ENCODE data around the gene OR4D2. TPM values are rescaled to one million over a fixed set of nuclear protein-coding genes. Genes with fewer than 3 reads are reported as not detected.

OR4D2 gene
- total and polyA plus RNA-seq, 5 donors = not detected

- Histone ChIP-seq H3K9me3 (ENCODE audit: control insufficient read depth, low read length) (no peaks in the 10 kb centered on the region), H3K4me1 (ENCODE audit: control insufficient read depth, insufficient read depth, low read length) (peaks cover 3% of the 10 kb centered on the region), H3K4me3 (ENCODE audit: low read length) (no peak overlapping the region), H3K27me3 (ENCODE audit: control insufficient read depth, insufficient read depth) (no peaks in the 10 kb centered on the region), H3K27ac (ENCODE audit: low read length) (no peak overlapping the region)
- intact Hi-C loops (cut with DNase I) = no loop called here
- DNase-seq = no peak
- no peak for ATAC-seq
Observed at GRCh38 chr17:58215685-58216084, 48.9 kb downstream of the OR4D2 start.

- Histone ChIP-seq H3K27me3 (ENCODE audit: control insufficient read depth, insufficient read depth) (no peaks in the 10 kb centered on the region), H3K4me1 (ENCODE audit: control insufficient read depth, insufficient read depth, low read length) (peaks cover 3% of the 10 kb centered on the region), H3K27ac (ENCODE audit: low read length) (no peak overlapping the region), H3K4me3 (ENCODE audit: low read length) (no peak overlapping the region), H3K9me3 (ENCODE audit: control insufficient read depth, low read length) (no peaks in the 10 kb centered on the region)
- ATAC-seq (no peak), DNase-seq (no peak)
- 86% methylated on average over 3 of the region's 3 CpGs for WGBS
- intact Hi-C loops (cut with DNase I) = no loop called here
Observed at GRCh38 chr17:58217766-58218165, 51.0 kb downstream of the OR4D2 start.

DNA sequence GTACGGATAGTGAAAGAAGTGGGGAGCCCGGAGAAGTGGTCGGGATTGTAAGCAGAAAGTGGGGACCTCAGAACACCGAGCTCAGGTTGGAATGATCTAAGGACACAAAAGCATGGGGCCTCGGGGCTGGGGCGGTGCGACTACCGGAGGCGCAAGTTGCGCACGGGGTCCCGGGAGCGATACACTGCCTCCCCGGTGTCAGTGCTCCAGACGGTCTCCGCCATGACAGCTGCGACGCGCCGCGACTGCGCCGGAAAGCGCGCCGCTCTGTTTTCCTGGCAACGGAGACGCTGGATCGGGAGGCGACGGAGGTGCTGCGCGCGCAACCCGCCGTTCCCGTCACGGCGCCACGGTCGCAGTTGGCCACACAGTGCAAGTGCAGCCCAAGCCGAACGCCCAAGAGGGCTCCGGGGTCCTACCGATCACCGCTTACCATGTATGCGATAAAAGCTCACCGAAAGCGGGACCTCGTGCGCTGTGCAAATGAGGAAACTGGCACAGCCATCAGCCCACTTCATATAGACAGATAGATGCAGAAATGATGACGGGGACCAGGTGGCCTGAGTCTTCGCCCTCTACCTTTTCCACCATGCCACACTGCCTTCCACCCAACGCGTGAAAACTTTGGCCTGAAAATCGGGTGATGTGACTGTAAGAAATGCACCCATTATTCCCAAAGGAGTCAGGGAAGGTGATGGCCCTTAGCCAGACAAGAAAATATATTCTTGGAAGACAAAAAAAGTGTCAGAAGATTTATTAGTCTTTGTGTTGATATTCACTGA is 52.4 kb downstream of the OR4D2 start, which contains the start of gene MKS1:
MKS1 (minus strand) TSS at position 249 of the 782 bp plus-strand sequence; CDS start at position 224, 25 bp downstream.
- ATAC-seq = peak; percentile 100

GRCh38 chr17:58219789-58220183 is 53.0 kb downstream of the OR4D2 start:
- 58% methylated on average over 7 of the region's 7 CpGs for WGBS
- intact Hi-C loops (cut with DNase I) = no loop called here
- H3K27me3 ChIP-seq (ENCODE audit: control insufficient read depth, insufficient read depth) = no peaks in the 10 kb centered on the region
- peak overlapping the region; percentile 74 for H3K4me3 ChIP-seq (ENCODE audit: low read length)
- DNase-seq = no peak
- peaks cover 3% of the 10 kb centered on the region for H3K4me1 ChIP-seq (ENCODE audit: control insufficient read depth, insufficient read depth, low read length)
- H3K27ac ChIP-seq (ENCODE audit: low read length) = peak overlapping the region; percentile 3
- peak in 1 of 2 donors; percentile 7 for ATAC-seq
- H3K9me3 ChIP-seq (ENCODE audit: control insufficient read depth, low read length) = no peaks in the 10 kb centered on the region

More for the DNA sequence above, 52.4 kb downstream of the OR4D2 start, which contains the start of gene MKS1:
- peak; percentile 95 to 99 (median 98) for DNase-seq
- H3K27me3 ChIP-seq (ENCODE audit: control insufficient read depth, insufficient read depth) = no peaks in the 10 kb centered on the region
- WGBS = 2% methylated on average over 56 of the region's 56 CpGs
- peak within 1 kb of the TSS; percentile 60 for H3K27ac ChIP-seq (ENCODE audit: low read length)
- H3K4me1 ChIP-seq (ENCODE audit: control insufficient read depth, insufficient read depth, low read length) = peaks cover 3% of the 10 kb centered on the region
- peak within 1 kb of the TSS; percentile 74 for H3K4me3 ChIP-seq (ENCODE audit: low read length)
- intact Hi-C loops (cut with DNase I) = no loop called here
- H3K9me3 ChIP-seq (ENCODE audit: control insufficient read depth, low read length) = no peaks in the 10 kb centered on the region

Other genes starting within 250 kb of the OR4D2 start
- gene CUEDC1, start 211.6 kb upstream of the OR4D2 start, total RNA-seq = 10 to 100 TPM; 53.1 to 60.5 (median 55.1) TPM
- 41.0 TPM for gene CUEDC1, start 211.6 kb upstream of the OR4D2 start, polyA plus RNA-seq
- 10 to 100 TPM; 67.4 to 74.6 (median 68.5) TPM for gene VEZF1, start 178.7 kb upstream of the OR4D2 start, total RNA-seq
- gene VEZF1, start 178.7 kb upstream of the OR4D2 start, polyA plus RNA-seq = 20.0 TPM
- gene SRSF1, start 159.7 kb upstream of the OR4D2 start, total RNA-seq = 100 to 1,000 TPM in 3 of 4 donors, 10 to 100 TPM in 1; 97.9 to 132 (median 126) TPM
- gene SRSF1, start 159.7 kb upstream of the OR4D2 start, polyA plus RNA-seq = 58.9 TPM
- 10 to 100 TPM; 58.1 to 73.0 (median 67.4) TPM for gene DYNLL2, start 83.6 kb upstream of the OR4D2 start, total RNA-seq
- 73.4 TPM for gene DYNLL2, start 83.6 kb upstream of the OR4D2 start, polyA plus RNA-seq
- gene OR4D1, start 18.6 kb upstream of the OR4D2 start, total RNA-seq = not detected
- gene OR4D1, start 18.6 kb upstream of the OR4D2 start, polyA plus RNA-seq = not detected
- gene EPX, start 25.7 kb downstream of the OR4D2 start, total RNA-seq = not detected
- not detected for gene EPX, start 25.7 kb downstream of the OR4D2 start, polyA plus RNA-seq
- gene MKS1, start 52.3 kb downstream of the OR4D2 start, total RNA-seq = 10 to 100 TPM in 1 of 4 donors, 1 to 10 TPM in 3; 5.6 to 11.4 (median 7.2) TPM
- gene MKS1, start 52.3 kb downstream of the OR4D2 start, polyA plus RNA-seq = 5.9 TPM
- gene LPO, start 71.6 kb downstream of the OR4D2 start, total RNA-seq = not detected
- 0.29 TPM for gene LPO, start 71.6 kb downstream of the OR4D2 start, polyA plus RNA-seq
- gene MPO, start 114.0 kb downstream of the OR4D2 start, total RNA-seq = under 1 TPM; 0.06 to 0.50 (median 0.23) TPM
- gene MPO, start 114.0 kb downstream of the OR4D2 start, polyA plus RNA-seq = 0.07 TPM
- gene TSPOAP1, start 161.8 kb downstream of the OR4D2 start, total RNA-seq = 10 to 100 TPM in 3 of 4 donors, 1 to 10 TPM in 1; 7.0 to 21.5 (median 19.2) TPM
- gene TSPOAP1, start 161.8 kb downstream of the OR4D2 start, polyA plus RNA-seq = 13.0 TPM
- 10 to 100 TPM; 51.9 to 65.6 (median 61.6) TPM for gene SUPT4H1, start 185.2 kb downstream of the OR4D2 start, total RNA-seq
- gene SUPT4H1, start 185.2 kb downstream of the OR4D2 start, polyA plus RNA-seq = 69.3 TPM